NCI-H1930 (cell line): ENCODE results near the gene DENND2A.
"Not testable (repeated sequence)": the region's sequence is repeated elsewhere in the genome, so short reads cannot be mapped to it uniquely, and the experiment has no call there.

Source experiments
- DNase-seq, 2 experiments: peaks; one replicate each; lab custom pipeline; 2025; lab: John Stamatoyannopoulos, UW

DENND2A gene, protein sequence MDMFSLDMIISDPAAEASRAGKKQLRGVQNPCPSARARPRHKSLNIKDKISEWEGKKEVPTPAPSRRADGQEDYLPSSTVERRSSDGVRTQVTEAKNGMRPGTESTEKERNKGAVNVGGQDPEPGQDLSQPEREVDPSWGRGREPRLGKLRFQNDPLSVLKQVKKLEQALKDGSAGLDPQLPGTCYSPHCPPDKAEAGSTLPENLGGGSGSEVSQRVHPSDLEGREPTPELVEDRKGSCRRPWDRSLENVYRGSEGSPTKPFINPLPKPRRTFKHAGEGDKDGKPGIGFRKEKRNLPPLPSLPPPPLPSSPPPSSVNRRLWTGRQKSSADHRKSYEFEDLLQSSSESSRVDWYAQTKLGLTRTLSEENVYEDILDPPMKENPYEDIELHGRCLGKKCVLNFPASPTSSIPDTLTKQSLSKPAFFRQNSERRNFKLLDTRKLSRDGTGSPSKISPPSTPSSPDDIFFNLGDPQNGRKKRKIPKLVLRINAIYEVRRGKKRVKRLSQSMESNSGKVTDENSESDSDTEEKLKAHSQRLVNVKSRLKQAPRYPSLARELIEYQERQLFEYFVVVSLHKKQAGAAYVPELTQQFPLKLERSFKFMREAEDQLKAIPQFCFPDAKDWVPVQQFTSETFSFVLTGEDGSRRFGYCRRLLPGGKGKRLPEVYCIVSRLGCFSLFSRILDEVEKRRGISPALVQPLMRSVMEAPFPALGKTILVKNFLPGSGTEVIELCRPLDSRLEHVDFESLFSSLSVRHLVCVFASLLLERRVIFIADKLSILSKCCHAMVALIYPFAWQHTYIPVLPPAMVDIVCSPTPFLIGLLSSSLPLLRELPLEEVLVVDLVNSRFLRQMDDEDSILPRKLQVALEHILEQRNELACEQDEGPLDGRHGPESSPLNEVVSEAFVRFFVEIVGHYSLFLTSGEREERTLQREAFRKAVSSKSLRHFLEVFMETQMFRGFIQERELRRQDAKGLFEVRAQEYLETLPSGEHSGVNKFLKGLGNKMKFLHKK

DNA sequence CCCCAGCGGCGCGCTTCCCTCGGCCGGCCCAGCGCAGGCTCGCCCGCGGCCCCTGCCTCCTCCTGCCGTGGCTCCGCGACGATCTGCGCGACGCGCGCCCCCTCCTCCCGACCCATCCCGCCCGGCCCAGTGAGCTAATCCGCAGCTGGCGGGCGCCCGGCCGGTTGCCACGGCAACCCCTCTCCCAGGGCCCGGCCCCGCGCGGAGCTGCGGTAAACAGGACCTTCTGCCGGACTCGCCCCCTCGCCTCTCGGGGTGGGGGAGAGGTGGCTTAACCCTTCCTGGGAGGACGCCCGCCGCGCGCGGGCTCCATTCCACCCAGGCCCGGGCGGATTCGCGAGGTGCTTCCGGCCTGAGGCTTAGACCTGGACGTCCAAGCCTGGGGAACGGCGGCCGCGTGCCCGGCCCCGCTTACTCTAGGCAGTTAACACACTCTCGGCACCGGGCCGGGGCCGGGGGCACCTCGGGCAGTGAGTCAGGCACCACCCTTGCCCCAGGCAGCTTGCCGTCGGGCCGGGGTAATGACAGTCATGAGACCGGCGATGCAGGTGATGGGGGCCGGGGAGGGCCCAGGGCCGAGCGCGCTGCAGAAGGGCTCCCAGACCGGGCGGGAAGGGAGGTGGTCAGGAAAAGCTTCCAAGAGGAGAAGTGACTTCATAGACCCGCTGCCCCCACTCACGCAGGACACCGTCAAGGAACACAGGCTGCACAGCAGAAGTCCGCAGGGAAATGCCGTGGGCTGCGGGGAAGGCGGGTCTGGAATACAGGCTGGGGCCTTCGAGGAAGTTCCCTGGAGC lies at the start of gene DENND2A:
Gene DENND2A (minus strand): TSS at position 87 of the 797 bp plus-strand sequence. CDS start 38,416 bp downstream, outside the sequence.
- DNase-seq = peak; percentile 68 to 73

DNA sequence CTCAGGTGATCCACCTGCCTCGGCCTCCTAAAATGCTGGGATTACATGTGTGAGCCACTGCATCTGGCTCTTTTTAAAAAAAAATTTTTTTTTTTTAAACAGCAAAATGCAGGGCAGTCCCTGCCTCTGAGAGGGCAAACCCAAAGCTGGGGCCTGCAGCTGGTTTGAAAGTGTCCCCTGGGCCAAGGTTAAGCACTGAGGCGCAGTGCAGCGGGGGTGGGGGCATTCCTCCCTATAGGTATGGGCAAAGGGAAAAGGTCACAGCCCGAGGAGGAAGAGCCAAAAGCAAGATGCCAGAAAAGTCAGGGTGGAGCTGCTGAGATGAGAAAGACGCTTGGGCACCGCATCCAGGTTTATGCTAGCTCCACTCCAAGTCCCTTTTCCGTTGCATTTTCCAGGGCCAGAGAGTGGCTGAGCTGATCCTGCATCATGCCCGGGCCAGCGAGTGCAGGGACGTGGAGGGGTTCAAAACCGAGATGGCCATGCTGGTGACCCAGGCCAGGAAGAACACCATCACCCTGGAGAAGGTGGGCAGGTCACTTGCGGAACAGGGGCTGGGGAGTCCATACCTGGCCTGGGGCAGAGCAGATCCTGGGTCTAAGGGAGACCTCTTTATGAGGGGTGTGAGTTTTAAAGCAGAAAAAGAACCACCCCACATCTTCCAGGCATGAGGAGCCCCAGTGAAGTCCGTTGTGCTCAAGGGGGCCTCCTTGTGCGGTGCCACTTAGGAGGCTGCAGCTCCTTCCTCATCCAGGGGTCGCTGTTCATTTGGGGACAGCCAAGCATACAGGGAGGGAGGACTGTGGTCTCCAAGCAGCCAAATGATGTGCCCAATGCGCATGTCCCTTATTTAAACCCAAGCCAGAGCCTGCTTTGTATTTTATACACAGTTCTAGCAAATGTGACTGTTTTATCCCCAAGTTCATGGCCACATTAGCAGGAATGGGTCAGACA lies 48.9 kb upstream of the DENND2A start:
- no peak for DNase-seq

DNA sequence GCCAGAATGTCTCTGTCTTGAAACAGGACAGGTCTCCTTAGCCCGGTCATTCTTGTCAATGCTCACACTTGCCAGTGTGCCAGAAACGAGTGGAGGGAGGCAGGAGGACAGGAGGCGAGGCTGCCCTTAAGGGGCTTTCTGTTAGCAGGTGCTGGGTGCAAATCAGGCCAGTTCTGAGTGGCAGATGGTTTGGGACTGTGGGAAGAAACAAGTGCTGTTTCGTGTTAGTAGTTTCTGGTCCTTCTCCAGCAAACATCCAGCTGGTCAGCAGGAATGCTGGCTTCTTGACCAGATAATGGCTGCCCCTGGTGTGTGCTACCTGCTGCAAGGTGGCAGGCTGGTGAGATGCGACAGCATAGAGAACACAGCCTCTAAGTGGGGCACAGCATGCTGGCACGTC lies 47.7 kb upstream of the DENND2A start:
- no peak for DNase-seq

DNA sequence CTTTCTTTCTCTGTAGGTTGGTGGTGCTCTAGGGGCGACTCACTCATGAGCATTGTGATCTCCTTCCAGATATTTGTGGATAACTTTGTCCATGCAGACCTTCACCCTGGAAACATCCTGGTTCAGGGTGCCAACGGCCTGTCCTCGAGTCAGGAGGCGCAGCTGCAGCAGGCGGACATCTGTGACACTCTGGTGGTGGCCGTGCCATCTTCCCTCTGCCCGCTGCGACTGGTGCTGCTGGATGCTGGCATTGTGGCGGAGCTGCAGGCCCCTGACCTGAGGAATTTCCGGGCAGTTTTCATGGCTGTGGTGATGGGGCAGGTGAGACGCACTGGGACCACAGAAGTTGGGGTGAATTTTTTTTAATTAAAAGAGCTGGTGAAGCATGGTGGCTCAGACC lies 46.3 kb upstream of the DENND2A start:
- DNase-seq = no peak

DNA sequence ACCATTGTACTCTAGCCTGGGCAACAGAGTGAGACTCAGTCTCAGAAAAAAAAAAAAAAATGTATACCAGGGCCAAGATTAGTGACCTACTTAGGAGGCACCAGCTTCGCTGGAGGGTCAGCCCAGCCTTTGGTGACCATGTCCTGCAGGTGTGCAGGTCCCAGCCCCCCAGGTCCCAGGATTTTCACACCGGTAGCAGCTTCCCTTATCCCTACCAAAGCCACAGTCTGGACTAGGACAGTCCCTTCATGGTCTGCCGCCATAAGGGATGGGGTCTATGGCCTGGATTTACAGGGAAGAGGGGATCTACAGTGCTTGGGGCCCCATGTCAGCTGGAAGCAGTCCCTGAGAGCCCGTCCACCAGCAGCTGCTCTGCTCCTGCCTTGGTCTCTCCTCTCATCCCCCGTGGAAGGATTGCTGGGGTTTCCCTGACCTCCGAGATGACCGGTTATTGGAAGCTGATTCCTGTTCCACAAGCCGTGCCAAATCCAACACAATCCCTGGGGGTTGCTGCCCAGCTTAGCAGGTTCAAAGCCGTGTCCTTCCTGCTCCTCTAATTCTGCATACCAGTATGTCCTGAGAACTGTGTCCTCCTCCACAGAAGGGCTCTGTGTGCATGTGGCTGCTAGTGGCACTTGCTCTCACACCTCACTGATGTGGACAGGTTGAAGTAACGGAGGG lies 44.9 kb upstream of the DENND2A start:
- no peak for DNase-seq

DNA sequence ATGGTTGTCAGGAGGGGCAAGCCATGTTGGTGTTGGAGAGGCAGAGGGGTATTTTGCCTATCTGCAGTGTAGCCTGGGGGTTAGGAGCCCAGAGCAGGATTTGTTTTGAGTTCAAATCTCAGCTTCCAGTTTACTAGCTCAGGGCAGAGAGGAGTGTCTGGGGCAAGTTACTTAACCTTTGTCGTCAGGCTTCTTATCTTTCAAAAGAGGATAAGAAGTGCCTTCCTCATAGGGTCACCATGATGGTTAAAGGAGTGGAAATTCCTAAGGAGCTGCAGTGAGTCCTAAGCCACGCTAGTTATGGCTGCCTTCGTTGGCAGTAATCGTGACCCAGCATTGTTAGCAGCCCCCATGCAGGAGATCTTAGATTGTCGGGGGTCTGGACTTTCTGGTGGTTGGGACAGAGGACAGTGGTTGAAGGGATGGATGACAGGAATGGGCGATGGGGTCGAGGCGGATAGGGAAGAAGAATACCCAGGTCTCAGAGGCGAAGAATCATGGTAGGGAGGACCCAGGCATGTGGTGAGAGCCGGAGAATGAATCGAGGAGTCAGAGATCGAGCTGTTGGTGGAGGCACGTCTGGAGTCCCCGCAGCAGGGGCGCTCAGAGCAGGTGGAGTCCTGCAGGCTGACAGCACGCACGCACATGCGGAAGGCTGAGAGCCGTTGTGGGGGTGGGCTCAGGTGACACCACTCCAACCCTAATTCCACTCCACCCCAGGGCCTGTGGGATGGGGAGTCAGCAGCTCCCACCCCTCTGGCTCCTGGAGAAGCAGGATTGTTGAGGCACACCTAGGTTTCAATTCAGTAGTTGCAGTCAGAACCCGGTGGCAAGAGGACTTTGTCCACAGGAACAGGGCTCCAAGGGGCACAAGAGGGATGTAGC lies 43.7 kb upstream of the DENND2A start:
- DNase-seq = no peak

DNA sequence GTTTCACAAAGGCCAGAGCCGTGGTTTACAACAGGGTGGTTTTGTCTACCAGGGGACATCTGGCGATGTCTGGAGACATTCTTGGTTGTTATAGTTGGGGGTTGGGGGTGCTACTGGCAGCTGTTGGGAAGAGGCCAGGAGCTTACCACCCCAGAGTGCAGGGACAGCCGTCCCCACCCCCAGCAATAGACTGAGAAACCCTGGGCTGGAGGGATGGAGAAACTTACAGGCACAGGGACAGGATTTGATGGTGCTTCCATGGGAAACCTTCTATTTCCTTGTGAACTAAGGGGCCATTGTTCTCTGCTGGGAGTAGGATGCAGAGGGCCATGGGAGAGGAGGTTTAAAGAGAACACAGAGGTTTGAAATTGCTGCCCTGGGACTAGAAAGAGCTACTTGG lies 43.0 kb upstream of the DENND2A start:
- DNase-seq = no peak

DNA sequence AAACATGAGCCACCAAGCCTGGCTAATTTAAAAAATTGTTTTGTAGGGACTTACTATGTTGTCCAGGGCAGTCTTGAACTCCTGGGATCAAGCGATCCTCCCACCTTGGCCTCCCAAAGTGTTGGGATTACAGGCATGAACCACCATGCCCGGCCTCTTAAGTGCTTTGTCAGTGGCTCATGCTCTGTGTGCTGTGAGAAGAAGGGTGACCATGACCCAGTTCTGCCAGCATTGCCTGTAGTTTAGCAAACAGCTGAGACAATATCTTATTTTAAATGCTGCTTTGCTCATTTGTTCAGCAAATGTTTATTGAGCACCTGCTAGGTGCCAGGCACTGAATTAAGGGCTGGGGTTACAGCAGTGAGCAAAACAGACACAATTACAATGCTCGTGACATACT lies 41.2 kb upstream of the DENND2A start:
- DNase-seq = no peak

DNA sequence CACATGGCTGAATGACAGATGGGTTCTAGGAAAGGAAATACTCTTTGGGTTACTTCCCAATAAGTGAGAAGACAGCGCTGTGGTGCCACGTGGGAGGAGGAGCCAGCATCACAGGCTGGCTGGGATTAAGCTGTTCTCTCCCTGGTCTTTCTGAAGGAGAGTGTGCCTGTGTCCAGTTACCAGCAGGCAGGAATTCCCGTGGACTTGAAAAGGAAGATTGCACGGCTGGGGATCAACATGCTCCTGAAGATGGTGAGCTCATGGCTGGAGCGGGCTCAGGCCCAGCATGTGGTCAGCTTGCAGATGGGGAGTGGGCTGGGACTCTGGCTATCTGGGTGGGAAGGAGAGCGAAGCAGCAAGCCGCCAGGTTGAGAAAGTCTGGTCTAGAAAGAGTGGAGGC lies 40.3 kb upstream of the DENND2A start:
- DNase-seq = no peak

DNA sequence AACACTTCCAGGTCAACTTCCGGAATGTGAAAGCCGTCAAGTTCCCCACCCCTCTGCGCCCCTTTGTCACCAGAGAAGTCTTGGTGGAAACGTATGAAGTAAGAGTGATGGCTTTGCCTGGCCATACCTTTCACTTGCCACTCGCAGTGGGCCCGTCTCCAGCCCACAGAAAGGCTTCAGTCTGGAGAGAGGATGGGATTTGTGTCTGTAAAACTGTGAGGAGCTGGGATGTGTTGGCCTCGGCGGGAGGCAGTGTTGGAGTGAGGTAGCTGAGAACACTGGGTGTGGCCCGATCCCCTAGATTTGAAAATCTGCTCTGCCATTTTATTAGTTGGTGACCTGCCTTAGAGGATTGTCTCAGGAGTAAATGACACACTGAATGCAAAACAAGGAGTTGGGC lies 38.6 kb upstream of the DENND2A start:
- no peak for DNase-seq

DNA sequence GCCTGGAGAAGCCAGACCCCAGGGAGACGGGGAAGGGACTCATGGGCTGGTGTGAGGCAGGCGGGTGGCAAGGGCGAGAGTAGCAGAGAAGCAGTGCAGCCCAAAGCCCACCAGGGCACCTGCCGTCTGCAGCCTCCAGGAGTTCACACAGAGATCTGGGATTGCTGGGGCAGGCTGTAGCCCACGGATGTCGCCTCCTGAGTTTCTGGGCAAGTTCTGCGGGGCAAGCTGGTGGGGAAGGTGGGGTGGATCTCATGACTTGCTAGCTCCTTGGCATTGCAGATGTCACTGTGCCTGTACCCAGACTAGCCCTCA lies 38.2 kb upstream of the DENND2A start:
- no peak for DNase-seq

DNA sequence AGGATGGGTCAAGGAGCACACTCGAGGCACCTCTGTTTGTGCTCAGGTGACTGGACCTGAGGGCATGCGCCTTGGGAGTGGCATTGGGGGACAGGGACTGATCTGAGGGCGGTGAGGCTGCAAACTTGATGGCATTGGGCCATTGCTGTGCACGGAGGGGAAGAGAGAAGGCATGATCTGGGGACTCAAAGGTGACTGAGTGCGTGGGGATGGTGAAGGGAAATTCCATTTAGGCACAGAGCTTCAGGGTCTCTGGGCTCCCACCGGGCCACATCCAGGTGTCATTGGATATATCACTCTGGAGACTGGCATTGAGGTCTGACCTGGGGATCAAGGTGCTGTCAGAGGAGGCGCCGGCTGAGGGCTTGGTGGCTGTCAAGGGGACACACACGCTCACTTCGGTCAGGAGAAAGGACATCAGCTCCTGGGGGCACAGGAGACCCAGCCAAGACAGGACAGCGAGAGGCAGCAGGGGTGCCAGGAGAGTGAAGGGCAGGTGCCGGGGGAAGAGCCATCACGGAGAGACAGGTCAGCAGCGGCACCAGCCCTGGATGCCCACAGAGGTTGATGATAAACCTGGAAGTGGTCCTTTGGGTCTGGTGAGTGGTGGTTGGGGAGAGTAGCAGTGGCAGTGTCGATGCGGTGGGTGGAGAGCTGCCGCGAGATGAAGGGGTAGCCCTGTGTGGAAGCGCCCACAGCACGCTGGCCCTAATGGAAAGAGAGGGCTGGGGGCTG lies 37.6 kb upstream of the DENND2A start:
- DNase-seq = no peak

DNA sequence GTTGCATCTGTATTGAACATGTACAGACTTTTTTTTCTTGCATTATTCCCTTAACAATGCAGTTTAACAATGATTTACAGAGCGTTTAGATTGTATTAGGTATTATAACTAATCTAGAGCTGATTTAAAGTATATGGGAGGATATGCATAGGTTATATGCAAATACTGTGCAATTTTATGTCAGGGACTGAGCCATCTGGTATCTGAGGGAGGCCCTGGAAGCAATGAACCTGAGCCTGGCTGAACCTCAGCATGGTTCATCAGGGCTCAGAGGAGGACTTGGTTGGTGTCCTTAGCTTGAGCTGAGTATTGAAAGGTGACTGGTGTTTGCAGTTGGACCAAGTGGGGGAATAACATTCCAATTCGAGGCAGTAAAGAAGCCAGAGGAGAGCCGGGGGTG lies 36.9 kb upstream of the DENND2A start:
- DNase-seq = no peak

DNA sequence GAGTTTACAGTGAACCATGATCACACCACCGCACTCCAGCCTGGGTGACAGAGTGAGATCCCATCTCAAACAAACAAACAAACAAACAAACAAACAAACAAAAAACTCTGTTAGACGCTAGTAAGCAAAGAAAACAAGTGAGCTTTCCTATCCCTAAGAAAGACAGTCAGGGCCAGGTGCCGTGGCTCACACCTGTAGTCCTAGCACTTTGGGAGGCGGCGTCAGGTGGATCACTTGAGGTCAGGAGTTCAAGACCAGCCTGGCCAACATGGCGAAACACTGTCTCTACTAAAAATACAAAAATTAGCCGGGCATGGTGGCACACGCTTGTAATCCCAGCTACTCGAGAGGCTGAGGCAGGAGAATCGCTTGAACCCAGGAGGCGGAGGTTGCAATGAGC lies 36.3 kb upstream of the DENND2A start:
- DNase-seq = not testable (repeated sequence)

DNA sequence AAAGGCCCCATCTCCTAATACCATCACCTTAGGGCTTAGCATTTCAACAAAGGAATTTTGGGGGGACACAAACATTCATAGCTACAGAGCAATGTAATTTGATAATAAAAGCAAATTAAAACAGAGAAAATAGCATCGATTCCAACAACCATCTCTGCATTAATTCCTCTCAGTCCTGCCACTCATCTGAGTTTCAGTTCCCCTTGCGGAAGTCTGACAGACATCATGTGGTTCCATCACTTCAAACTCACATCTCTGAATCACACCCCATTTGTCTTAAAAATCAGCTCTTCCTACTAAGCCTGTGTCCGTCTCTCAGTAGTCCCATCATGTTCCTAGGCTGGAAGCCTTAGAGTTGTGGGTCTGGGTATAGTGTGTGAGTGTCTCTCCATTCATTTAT lies 35.7 kb upstream of the DENND2A start:
- no peak for DNase-seq

DNA sequence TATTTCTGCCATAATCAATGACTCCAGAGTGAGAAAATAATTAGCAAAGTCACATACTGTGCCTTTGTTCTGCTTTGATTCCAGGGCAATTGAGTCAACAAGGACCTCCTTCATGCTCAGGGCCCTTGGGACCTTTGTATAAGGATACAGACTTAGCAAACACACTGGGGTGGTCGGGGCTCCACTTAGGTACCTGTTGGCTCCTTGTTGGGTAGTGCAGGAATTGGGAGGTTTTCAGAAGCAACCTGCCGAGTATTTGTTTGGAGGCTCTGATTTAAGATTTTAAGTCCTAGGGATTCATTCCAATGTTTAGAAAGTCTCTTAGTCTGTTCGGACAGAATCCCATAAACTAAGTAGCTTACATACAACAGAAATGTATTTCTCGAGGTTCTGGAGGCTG lies 35.1 kb upstream of the DENND2A start:
- DNase-seq = no peak

DNA sequence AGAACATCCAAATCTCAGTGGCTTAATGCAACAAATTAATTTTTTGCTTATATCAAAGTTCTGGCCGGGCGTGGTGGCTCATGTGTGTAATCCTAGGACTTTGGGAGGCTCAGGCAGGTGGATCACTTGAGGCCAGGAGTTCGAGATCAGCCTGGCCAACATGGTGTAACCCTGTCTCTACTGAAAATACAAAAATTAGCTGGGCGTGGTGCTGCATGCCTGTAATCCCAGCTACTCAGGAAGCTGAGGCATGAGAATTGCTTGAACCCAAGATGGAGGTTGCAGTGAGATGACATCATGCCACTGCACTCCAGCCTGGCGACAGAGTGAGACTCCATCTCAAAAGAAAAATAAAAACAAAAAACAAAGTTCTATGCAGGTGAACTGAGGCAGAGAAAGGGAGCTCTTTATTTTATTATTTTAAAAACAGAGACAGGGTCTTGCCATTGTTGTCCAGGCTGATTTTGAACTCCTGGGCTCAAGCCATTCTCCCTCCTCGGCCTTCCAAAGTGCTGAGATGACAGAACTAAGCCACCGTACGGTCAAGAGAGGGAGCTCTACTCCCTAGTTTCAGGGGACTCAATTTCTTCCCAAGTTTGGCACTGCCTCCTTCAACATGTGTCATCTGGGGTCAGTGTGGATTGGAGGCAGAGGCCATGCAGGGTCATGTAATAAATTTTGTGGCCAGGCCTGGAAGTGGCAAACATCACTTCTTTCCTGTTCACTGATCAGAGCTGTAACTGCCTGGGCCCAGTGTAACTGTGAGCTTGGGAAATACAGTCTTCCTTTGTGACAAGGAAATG lies 34.5 kb upstream of the DENND2A start:
- DNase-seq = no peak

DNA sequence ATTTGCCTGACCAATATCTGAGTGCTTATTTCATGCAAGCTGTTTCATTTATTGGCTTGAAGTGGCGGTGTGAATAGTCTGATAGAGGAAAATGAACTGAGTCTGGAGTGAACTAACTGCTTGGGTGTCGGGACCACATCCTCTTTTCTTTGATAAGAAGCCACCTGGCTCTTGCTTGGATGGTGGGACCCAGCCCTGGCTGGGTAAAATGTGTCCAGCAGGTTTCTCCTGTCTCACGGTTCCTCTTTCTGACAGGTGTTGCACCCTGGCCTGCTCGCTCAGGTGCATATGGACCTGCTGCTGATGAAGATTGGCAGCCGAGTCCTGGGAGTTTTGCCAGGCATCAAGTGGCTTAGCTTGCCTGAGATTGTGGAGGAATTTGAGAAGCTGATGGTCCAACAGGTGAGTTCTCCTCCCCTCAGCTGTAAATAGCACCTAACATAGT lies 33.8 kb upstream of the DENND2A start:
- DNase-seq = no peak
